Effector CD8-positive, alpha-beta T cell (primary cell): ENCODE data around the gene KIAA0232.

Source experiments
- DNase-seq: peaks from one replicate; lab custom pipeline; 2025; lab: John Stamatoyannopoulos, UW

KIAA0232 gene

GRCh38 chr4:6847178-6847577, 64.7 kb downstream of the KIAA0232 start:
- DNase-seq: no peak

GRCh38 chr4:6848717-6849305, 66.3 kb downstream of the KIAA0232 start:
- DNase-seq: no peak

DNA sequence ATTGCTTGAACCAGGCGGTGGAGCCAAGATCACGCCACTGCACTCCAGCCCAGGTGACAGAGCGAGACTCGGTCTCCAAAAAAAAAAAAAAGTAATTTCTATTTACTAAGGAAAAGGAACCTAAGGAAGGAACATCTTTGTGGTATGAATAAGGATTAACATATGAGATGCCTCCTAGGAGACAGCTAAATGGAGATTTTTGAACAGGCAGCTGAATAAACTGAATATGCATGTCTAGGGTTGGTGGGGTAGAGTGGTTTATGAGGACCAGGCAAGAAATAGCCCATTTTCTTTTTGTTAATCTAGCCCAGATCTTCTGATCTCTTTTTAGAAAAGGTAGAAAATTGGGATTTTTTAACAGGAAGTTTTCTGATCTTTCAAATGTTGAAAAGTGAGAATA, 67.2 kb downstream of the KIAA0232 start:
- DNase-seq: no peak

DNA sequence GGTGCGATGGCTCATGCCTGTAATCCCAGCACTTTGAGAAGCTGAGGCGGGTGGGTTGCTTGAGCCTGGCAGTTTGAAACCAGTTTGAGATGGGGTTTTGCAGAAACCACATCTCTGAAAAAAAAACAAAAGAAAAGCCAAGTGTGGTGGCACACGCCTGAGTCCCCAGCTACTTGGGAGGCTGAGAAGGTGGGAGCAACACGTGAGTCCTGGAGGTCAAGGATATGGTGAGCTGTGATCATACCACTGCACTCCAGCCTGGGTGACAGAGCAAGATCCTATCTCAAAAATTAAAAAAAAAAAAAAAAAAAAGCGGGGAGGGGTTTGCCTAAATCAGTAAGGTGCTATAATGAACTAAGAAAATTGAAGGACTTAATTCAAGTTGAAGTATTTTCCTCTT, 68.9 kb downstream of the KIAA0232 start:
- DNase-seq: no peak

- no peak for DNase-seq
These were observed 69.4 kb downstream of the KIAA0232 start for GRCh38 chr4:6851962-6852361.

- DNase-seq: no peak
These were observed 70.1 kb downstream of the KIAA0232 start for GRCh38 chr4:6852582-6852981.

- DNase-seq: no peak
These were observed 71.7 kb downstream of the KIAA0232 start for GRCh38 chr4:6854098-6854744.

DNA sequence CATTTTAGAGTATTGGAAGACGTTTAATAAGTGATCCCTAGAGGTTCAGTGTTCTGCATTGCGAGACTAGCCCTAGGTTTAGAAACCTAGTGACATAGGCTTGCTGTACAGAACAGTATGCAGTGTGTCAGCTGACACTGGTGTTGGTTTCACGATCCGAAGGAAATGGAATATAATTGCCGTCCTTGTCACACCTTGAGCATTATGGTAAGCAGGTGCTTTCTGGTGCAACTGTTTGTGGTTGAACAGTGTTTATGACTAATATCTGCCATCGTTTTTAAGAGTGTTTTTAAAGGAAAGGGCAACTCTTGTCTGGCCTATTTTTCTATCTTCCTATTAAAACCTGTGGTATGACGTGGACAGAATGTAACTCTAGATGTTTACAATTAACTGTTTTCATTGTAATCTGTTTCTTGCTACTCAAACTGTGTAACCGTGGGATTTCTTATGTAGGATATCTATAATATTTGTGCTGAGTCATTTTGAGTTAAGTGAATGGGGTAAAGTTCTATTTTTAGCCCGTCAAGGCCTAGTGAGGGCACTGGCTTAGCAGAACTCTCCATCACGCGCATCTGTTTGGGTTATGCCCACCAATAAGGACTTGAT, 73.3 kb downstream of the KIAA0232 start:
- DNase-seq: no peak

- DNase-seq: no peak
These were observed 73.9 kb downstream of the KIAA0232 start for GRCh38 chr4:6856391-6856790.

- DNase-seq: no peak
These were observed 74.7 kb downstream of the KIAA0232 start for GRCh38 chr4:6857009-6857882.

- DNase-seq: no peak
These were observed 76.5 kb downstream of the KIAA0232 start for GRCh38 chr4:6858997-6859396.

- no peak for DNase-seq
These were observed 77.0 kb downstream of the KIAA0232 start for GRCh38 chr4:6859543-6859942.

GRCh38 chr4:6868386-6868785, 85.9 kb downstream of the KIAA0232 start:
- DNase-seq: no peak

DNA sequence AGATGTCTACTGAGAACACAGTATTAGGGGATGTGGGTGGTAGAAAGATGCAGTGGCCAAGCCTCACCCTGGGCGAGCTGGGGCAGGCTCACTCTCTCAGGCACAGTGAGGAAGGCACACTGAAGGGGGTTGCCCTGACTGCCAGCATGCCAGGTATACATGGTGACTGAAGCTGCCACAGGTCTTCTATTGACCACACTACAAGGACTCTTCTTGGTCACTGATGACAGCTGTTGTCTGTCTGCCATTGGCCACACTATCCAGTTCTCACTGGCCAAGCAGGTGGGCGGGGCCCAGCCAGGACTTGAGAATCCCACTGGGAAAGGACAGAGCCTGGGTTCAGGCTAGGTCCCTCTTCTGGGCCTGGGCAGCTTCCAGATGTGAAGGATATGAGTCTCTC, 87.4 kb downstream of the KIAA0232 start:
- DNase-seq: no peak

DNA sequence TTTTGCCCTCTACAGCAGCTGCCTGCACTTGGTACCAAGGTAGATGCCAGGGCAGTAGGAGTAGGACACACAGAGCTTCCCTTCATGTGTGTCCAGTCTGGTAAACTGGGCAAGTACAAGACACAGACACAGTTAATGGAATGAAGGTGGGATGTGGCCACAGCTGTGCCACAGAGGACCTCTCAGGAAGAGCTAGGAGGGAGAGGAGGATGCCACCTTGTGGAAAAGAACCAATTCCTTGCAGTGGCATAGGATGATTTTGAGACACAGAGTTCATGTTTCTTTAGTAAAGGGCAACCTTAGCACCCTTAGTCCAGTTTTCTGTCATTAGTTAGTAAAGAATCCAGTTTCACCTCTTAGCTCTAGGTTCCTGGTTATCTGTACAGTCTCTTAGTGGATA, 90.8 kb downstream of the KIAA0232 start:
- no peak for DNase-seq

GRCh38 chr4:6873792-6874461, 91.4 kb downstream of the KIAA0232 start:
- peak; percentile 72 for DNase-seq

DNA sequence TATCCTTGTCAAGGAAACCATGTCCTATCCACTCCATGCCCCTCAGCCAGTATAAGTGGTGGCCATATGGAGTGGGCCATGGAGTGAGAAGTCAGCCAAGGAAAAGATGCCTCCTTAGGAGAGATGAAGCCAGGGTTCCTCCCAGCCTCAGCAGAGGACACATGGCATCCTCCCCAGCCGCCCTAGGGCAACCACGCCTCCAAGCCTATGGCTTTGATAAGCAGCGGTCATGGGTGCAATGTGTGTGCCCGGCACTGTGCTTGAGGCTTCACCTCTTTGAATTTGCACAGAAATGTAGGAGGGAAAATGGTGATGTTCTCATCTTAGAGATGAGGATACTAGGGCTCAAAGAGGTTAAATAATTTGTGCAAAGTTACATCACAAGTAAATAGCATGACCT, 92.5 kb downstream of the KIAA0232 start:
- DNase-seq: no peak

GRCh38 chr4:6875431-6875831, 92.9 kb downstream of the KIAA0232 start:
- no peak for DNase-seq

- DNase-seq: no peak
These were observed 93.9 kb downstream of the KIAA0232 start for GRCh38 chr4:6876440-6876839.

DNA sequence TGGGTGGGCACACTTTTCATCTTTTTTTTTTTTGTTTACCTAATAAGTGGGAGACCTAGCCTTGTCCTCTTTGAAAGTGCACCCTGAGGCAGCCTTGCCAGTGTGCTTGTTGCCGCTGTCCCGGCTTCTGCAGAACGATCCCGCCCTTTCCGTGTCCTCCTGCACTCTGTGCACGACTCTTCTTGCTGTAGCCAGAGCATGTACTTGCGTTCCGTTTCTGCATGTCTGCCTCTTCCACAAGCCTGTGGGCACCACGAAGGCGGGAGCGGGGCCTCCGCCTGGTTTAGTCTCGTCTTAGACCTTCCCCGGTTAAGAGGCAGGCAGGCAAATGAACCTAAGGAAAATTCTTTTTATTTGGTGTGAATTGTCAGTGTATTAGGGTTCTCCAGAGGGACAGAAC, 94.5 kb downstream of the KIAA0232 start:
- DNase-seq: no peak

DNA sequence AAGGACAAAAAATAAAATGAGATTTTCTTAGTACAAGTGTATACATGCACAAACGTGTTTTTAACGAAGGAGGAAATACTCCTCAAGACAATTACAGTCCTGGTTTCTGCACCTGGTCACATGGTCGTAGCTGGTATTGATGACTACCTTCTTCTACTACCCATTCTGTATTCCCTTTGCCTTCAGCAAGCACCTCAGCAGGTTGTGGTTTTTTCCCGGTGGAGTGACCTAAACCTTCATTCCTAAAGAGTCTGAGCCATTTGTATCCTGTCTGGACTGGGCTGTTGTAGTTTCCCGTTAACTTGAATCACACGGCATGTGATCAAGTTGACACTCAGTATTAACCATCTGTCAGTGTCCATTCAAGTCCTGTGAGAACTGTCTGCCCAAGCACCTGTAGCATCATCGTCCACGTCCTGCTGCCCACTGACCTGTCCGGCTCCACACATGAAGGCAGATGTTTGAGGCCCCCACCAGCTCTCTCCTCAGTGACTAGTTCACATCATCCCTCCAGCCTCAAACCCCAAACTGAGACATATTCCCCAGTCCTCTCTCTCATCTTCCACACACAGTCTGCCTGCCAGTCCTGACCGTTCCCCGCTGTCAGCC, 96.0 kb downstream of the KIAA0232 start:
- DNase-seq: no peak

GRCh38 chr4:6880691-6881090, 98.2 kb downstream of the KIAA0232 start:
- DNase-seq: no peak
